Panc1 (cell line): ENCODE data around the gene CARHSP1. TPM values are rescaled to one million over a fixed set of nuclear protein-coding genes. Genes with fewer than 3 reads are reported as not detected.

Experiments
- ATAC-seq: fragments of 200-7000 bp; cut with Tn5 transposase; 2 replicates; pipeline ENCODE4 v1.9.1; 2020; ENCODE audit warnings: mild to moderate bottlenecking, moderate library complexity
- BruUV-seq: library from RNA; stranded (reverse); fragments of 400-500 nt; replicated peaks from 2 replicates; lab custom pipeline; 2021; lab: Mats Ljungman, UMichigan
- CTCF ChIA-PET: fragments of 300-600 bp; sonication (Branson Sonifier 250); formaldehyde crosslinking; loops from one replicate; lab custom pipeline; 2022; ENCODE audit warnings: antibody characterized with exemption; lab: Charles Lee
- POLR2A ChIA-PET: fragments of 300-600 bp; sonication (Branson Sonifier 250); formaldehyde crosslinking; loops from one replicate; lab custom pipeline; 2022; ENCODE audit warnings: antibody characterized with exemption; lab: Charles Lee
- DNase-seq: peaks from one replicate; pipeline ENCODE4 v3.0.0-alpha.2; 2010; ENCODE audit warnings: low read depth, low spot score
- H3K27ac ChIP-seq: 2 replicates; pipeline ENCODE4 v1.5.1; 2011; ENCODE audit warnings: mild to moderate bottlenecking, low read length, inconsistent platforms
- H3K27me3 ChIP-seq: fragments of 200-500 bp; sonication (Bioruptor generic); 2 replicates; pipeline ENCODE4 v1.6.0; 2014; ENCODE audit warnings: low read length, inconsistent platforms; ENCODE audit not compliant: control insufficient read depth, insufficient read depth
- H3K36me3 ChIP-seq: fragments of 200-500 bp; sonication (Bioruptor generic); 2 replicates; pipeline ENCODE4 v1.5.1; 2014; ENCODE audit warnings: inconsistent platforms, mild to moderate bottlenecking, low read length, moderate library complexity; ENCODE audit not compliant: control insufficient read depth, insufficient read depth
- H3K4me1 ChIP-seq: 2 replicates; pipeline ENCODE4 v1.5.1; 2011; ENCODE audit warnings: inconsistent platforms, mild to moderate bottlenecking, low read length, moderate library complexity; ENCODE audit not compliant: control insufficient read depth, insufficient read depth
- H3K4me3 ChIP-seq, 2 experiments: 2 replicates each; pipeline ENCODE4 v1.5.1; 2011 to 2012; ENCODE audit warnings: low read depth in 2 of 2, low read length in 2 of 2, mild to moderate bottlenecking in 2 of 2, inconsistent platforms in 1 of 2, moderate library complexity in 1 of 2
- H3K9me3 ChIP-seq: fragments of 200-500 bp; sonication (Bioruptor generic); 2 replicates; pipeline ENCODE4 v1.5.1; 2014; ENCODE audit warnings: low read depth, mild to moderate bottlenecking, inconsistent platforms, low read length, moderate library complexity; ENCODE audit not compliant: control insufficient read depth, insufficient read depth
- CTCF ChIP-seq: fragments of 450-650 bp; IDR thresholded peaks from 2 replicates; pipeline ENCODE4 v1.5.1; 2017; ENCODE audit warnings: mild to moderate bottlenecking
- POLR2AphosphoS5 ChIP-seq: IDR thresholded peaks from 2 replicates; pipeline ENCODE4 v1.6.1; 2012; ENCODE audit warnings: mild to moderate bottlenecking, low read depth, low read length, moderate library complexity
- SIN3A ChIP-seq: IDR thresholded peaks from 2 replicates; pipeline ENCODE4 v1.6.1; 2012; ENCODE audit warnings: low read depth, mild to moderate bottlenecking, low read length, moderate library complexity, borderline replicate concordance; ENCODE audit not compliant: insufficient read depth
- TCF7L2 ChIP-seq: IDR thresholded peaks from 2 replicates; pipeline ENCODE4 v1.6.1; 2011; ENCODE audit warnings: mild to moderate bottlenecking, low read depth, low read length, inconsistent platforms
- in situ Hi-C: cut with HindIII; loops from 2 replicates; pipeline ENCODE4 v1.10.0; 2016; ENCODE audit warnings: low sequenced_read_pairs, low pct_unique_long_range_greater_than_20kb
- intact Hi-C: fragments of 100-400 bp; cut with micrococcal nuclease; formaldehyde crosslinking; loops from one replicate; pipeline ENCODE4 v1.10.0; 2022; ENCODE audit not compliant: unreplicated experiment
- total RNA-seq: library from RNA; stranded (reverse); gene quantifications from one replicate; pipeline ENCODE4 v1.2.1, GENCODE V29; 2021; ENCODE audit not compliant: unreplicated experiment
- TF ChIP-seq, protein P1 (sequence below), 2 experiments: IDR thresholded peaks; 2 replicates each; pipeline ENCODE4 v1.6.1; 2011 to 2012; ENCODE audit warnings: low read depth in 2 of 2, control low read depth in 1 of 2, low read length in 1 of 2, mild to moderate bottlenecking in 1 of 2, moderate library complexity in 1 of 2; ENCODE audit not compliant: insufficient read depth in 1 of 2

The CARHSP1 gene
- total RNA-seq, 1 experiment from 2014 or later = 158 TPM

DNA sequence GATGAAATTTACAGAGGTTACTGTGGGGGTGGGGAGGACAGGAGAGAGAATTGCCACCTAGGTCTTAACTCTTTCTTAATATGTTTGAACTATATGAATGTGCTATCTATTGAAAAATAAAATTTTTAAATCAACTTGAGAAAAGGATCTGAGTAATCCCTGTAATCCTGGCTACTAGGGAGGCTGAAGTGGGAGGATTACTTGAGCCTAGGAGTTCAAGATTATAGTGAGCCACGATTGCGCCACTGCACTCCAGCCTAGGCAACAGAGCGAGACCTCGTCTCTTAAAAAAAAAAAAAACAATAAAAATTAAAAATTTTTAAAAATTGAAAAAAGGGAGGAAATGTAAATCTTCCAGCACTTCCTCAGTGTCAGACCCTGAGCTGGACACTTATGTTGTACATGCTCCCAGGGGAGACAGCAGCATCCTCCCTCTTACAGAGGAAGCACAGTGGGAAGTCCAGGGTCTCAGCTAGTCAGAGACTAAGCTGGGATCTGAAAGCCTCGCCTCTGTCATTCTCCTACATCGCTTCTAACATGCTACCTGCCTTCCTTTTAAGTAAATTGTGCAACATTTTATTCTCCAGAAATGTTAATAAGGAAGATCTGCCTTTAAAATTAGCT, 49.3 kb downstream of the CARHSP1 start:
- ChIA-PET CTCF (no interaction called here), POLR2A (interaction anchor here (0.6 kb wide), 1 partner anchor 149 kb away, joined by 5 read pairs; no protein-coding TSS in a partner anchor)
- peaks cover 15% of the 10 kb centered on the region; the same call in 1 of the 2 replicates for H3K36me3 ChIP-seq
- TF ChIP-seq POLR2AphosphoS5 (no peak), SIN3A (no peak), CTCF (no peak), TCF7L2 (no peak)
- TF ChIP-seq, protein P1, sequence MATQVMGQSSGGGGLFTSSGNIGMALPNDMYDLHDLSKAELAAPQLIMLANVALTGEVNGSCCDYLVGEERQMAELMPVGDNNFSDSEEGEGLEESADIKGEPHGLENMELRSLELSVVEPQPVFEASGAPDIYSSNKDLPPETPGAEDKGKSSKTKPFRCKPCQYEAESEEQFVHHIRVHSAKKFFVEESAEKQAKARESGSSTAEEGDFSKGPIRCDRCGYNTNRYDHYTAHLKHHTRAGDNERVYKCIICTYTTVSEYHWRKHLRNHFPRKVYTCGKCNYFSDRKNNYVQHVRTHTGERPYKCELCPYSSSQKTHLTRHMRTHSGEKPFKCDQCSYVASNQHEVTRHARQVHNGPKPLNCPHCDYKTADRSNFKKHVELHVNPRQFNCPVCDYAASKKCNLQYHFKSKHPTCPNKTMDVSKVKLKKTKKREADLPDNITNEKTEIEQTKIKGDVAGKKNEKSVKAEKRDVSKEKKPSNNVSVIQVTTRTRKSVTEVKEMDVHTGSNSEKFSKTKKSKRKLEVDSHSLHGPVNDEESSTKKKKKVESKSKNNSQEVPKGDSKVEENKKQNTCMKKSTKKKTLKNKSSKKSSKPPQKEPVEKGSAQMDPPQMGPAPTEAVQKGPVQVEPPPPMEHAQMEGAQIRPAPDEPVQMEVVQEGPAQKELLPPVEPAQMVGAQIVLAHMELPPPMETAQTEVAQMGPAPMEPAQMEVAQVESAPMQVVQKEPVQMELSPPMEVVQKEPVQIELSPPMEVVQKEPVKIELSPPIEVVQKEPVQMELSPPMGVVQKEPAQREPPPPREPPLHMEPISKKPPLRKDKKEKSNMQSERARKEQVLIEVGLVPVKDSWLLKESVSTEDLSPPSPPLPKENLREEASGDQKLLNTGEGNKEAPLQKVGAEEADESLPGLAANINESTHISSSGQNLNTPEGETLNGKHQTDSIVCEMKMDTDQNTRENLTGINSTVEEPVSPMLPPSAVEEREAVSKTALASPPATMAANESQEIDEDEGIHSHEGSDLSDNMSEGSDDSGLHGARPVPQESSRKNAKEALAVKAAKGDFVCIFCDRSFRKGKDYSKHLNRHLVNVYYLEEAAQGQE (IDR thresholded peaks at IDR 0.05; ENCODE audit: insufficient read depth in 1 of 2, low read depth in 2 of 2, low read length in 1 of 2) = no peak
- H3K9me3 ChIP-seq = no peaks in the 10 kb centered on the region
- no peak overlapping the region for H3K27ac ChIP-seq
- in situ Hi-C loops = no loop called here
- no peaks in the 10 kb centered on the region for H3K4me1 ChIP-seq
- H3K4me3 ChIP-seq = no peak overlapping the region
- H3K27me3 ChIP-seq = no peaks in the 10 kb centered on the region
- intact Hi-C loops = no loop called here
- ATAC-seq = no peak
- no TSS peak for BruUV-seq
- DNase-seq = no peak

GRCh38 chr16:8818504-8819270, 50.1 kb downstream of the CARHSP1 start:
- H3K9me3 ChIP-seq = no peaks in the 10 kb centered on the region
- H3K4me3 ChIP-seq = no peak overlapping the region
- no peaks in the 10 kb centered on the region for H3K27me3 ChIP-seq
- ChIA-PET POLR2A (no interaction called here), CTCF (no interaction called here)
- in situ Hi-C loops = no loop called here
- H3K27ac ChIP-seq = no peak overlapping the region
- DNase-seq (no peak), ATAC-seq (no peak)
- H3K4me1 ChIP-seq = no peaks in the 10 kb centered on the region
- intact Hi-C loops = no loop called here
- BruUV-seq = no TSS peak
- peaks cover 10% of the 10 kb centered on the region; the same call in 1 of the 2 replicates for H3K36me3 ChIP-seq
- TF ChIP-seq TCF7L2 (no peak), CTCF (no peak), POLR2AphosphoS5 (no peak), SIN3A (no peak)
- TF ChIP-seq, protein P1 (IDR thresholded peaks at IDR 0.05; ENCODE audit: insufficient read depth in 1 of 2, low read depth in 2 of 2, low read length in 1 of 2) = no peak
